ENCODE data around the gene KRT26. TPM values are rescaled to one million over a fixed set of nuclear protein-coding genes. Genes with fewer than 3 reads are reported as not detected.

Gene KRT26
- total RNA-seq, 2 donors from 2014 or later = not detected

DNA sequence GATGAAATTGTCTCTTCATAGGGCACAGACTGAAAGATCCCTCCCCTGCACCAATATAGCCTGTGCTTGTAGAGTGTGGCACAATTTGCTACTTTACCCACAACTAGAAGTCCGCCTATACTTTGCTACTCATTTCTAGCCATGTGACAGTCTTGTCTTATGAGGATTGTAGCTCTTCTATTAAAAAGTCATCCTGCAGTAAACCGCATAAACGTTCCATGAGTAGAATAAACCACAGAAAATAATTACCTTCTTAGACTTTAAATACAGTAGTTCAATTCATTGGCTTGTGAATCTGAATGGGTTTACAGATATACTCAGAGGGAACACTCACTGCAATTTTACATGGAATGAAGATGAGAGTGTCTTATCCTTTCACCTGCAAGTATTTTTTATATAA is 6.0 kb upstream of the KRT26 start:
- Mint-ChIP-seq H3K9me3 (peaks cover 4% of the 10 kb centered on the region), H3K4me3 (no peak overlapping the region), H3K36me3 (ENCODE audit: low read depth) (no peaks in the 10 kb centered on the region), H3K27ac (no peak overlapping the region), H3K27me3 (ENCODE audit: insufficient read depth) (peaks cover 38% of the 10 kb centered on the region), H3K4me1 (no peaks in the 10 kb centered on the region)
- H3K4me3 ChIP-seq (ENCODE audit: low read length) = no peak overlapping the region
- no peaks in the 10 kb centered on the region for H3K36me3 ChIP-seq (ENCODE audit: control insufficient read depth, insufficient read depth, low read length)
- DNase-seq = no peak
- H3K27me3 ChIP-seq (ENCODE audit: control insufficient read depth, insufficient read depth, low read length, poor library complexity, severe bottlenecking) = peaks cover 8% of the 10 kb centered on the region
- no peaks in the 10 kb centered on the region for H3K9me3 ChIP-seq (ENCODE audit: control insufficient read depth, low read length)
- H3K4me1 ChIP-seq (ENCODE audit: control insufficient read depth, insufficient read depth, low read length) = no peaks in the 10 kb centered on the region
- no peak overlapping the region for H3K9ac ChIP-seq (ENCODE audit: extremely low read depth, low read length, poor library complexity, severe bottlenecking)
- TF ChIP-seq, protein P1, sequence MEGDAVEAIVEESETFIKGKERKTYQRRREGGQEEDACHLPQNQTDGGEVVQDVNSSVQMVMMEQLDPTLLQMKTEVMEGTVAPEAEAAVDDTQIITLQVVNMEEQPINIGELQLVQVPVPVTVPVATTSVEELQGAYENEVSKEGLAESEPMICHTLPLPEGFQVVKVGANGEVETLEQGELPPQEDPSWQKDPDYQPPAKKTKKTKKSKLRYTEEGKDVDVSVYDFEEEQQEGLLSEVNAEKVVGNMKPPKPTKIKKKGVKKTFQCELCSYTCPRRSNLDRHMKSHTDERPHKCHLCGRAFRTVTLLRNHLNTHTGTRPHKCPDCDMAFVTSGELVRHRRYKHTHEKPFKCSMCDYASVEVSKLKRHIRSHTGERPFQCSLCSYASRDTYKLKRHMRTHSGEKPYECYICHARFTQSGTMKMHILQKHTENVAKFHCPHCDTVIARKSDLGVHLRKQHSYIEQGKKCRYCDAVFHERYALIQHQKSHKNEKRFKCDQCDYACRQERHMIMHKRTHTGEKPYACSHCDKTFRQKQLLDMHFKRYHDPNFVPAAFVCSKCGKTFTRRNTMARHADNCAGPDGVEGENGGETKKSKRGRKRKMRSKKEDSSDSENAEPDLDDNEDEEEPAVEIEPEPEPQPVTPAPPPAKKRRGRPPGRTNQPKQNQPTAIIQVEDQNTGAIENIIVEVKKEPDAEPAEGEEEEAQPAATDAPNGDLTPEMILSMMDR (conservative IDR thresholded peaks at IDR 0.05) = no peak
- 91 to 100% methylated on average over 1 to 3 of the region's 3 CpGs for WGBS, 2 experiments (ENCODE audit: insufficient coverage in 1 of 2, insufficient read length in 1 of 2)
- H3K27ac ChIP-seq (ENCODE audit: low read depth, low read length) = no peak overlapping the region

DNA sequence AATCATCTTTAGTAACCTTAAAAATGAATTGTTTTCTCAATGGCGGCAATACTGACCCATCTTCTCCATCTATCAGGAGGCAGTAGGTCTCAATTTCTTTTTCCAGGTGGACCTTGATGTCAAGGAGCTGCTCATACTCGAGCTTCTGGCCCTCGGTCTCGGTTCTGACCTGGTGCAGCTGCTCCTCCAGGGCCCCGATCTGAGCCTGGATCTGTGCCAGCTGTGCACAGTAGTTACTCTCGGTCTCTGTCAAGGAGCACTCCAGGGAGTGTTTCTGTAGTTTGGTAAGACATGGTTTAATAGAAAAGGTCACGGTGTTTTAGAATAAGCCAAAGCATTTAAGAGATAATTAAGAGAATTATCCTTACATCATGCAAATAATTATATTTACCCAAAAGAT is 5.5 kb upstream of the KRT26 start:
- peaks cover 8% of the 10 kb centered on the region for H3K27me3 ChIP-seq (ENCODE audit: control insufficient read depth, insufficient read depth, low read length, poor library complexity, severe bottlenecking)
- no peak overlapping the region for H3K9ac ChIP-seq (ENCODE audit: extremely low read depth, low read length, poor library complexity, severe bottlenecking)
- H3K4me3 ChIP-seq (ENCODE audit: low read length) = no peak overlapping the region
- no peaks in the 10 kb centered on the region for H3K36me3 ChIP-seq (ENCODE audit: control insufficient read depth, insufficient read depth, low read length)
- TF ChIP-seq, protein P1 (conservative IDR thresholded peaks at IDR 0.05) = no peak
- no peak overlapping the region for H3K27ac ChIP-seq (ENCODE audit: low read depth, low read length)
- no peaks in the 10 kb centered on the region for H3K4me1 ChIP-seq (ENCODE audit: control insufficient read depth, insufficient read depth, low read length)
- 82 to 94% methylated on average over 3 to 7 of the region's 7 CpGs for WGBS, 2 experiments (ENCODE audit: insufficient coverage in 1 of 2, insufficient read length in 1 of 2)
- H3K9me3 ChIP-seq (ENCODE audit: control insufficient read depth, low read length) = no peaks in the 10 kb centered on the region
- Mint-ChIP-seq H3K4me3 (no peak overlapping the region), H3K9me3 (peaks cover 4% of the 10 kb centered on the region), H3K36me3 (ENCODE audit: low read depth) (no peaks in the 10 kb centered on the region), H3K27ac (no peak overlapping the region), H3K4me1 (no peaks in the 10 kb centered on the region), H3K27me3 (ENCODE audit: insufficient read depth) (peaks cover 38% of the 10 kb centered on the region)
- no peak for DNase-seq

DNA sequence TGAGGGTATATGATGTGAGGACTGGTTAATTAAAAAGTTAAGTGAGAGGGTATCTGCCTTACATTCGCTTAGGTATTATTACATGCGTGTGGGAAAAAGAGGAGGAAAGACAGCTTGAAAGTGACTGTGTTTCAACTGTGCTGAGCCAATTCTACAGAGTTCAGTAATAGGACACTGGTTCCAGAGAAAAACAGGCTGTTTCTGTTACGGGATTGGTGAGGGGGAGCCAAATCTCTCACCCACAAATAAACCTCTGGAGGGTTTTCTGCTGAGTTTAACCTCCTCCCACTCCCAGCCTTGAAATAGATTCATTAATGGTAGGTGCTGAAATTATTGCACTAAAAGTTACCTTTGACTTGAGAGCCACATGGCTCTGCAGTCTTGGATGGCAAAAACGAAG is 3.9 kb upstream of the KRT26 start:
- Histone ChIP-seq H3K9ac (ENCODE audit: extremely low read depth, low read length, poor library complexity, severe bottlenecking) (no peak overlapping the region), H3K4me1 (ENCODE audit: control insufficient read depth, insufficient read depth, low read length) (no peaks in the 10 kb centered on the region), H3K36me3 (ENCODE audit: control insufficient read depth, insufficient read depth, low read length) (no peaks in the 10 kb centered on the region), H3K9me3 (ENCODE audit: control insufficient read depth, low read length) (no peaks in the 10 kb centered on the region), H3K4me3 (ENCODE audit: low read length) (no peak overlapping the region), H3K27me3 (ENCODE audit: control insufficient read depth, insufficient read depth, low read length, poor library complexity, severe bottlenecking) (peaks cover 8% of the 10 kb centered on the region), H3K27ac (ENCODE audit: low read depth, low read length) (no peak overlapping the region)
- H3K27me3 Mint-ChIP-seq (ENCODE audit: insufficient read depth) = peaks cover 40% of the 10 kb centered on the region
- 96 to 99% methylated on average over 4 of the region's 4 CpGs for WGBS, 2 experiments (ENCODE audit: insufficient coverage in 1 of 2, insufficient read length in 1 of 2)
- no peak overlapping the region for H3K27ac Mint-ChIP-seq
- TF ChIP-seq, protein P1 (conservative IDR thresholded peaks at IDR 0.05) = no peak
- no peak overlapping the region for H3K4me3 Mint-ChIP-seq
- no peaks in the 10 kb centered on the region for H3K36me3 Mint-ChIP-seq (ENCODE audit: low read depth)
- no peak for DNase-seq
- H3K9me3 Mint-ChIP-seq = peaks cover 4% of the 10 kb centered on the region
- H3K4me1 Mint-ChIP-seq = no peaks in the 10 kb centered on the region

Measured in endodermal cell (in vitro differentiated cells).